Thyroid gland (tissue), 4 donors: ENCODE results near the gene DENND10. TPM values are rescaled to one million over a fixed set of nuclear protein-coding genes. Genes with fewer than 3 reads are reported as not detected.
"Not testable (repeated sequence)": the region's sequence is repeated elsewhere in the genome, so short reads cannot be mapped to it uniquely, and the experiment has no call there.

ENCODE experiments used
- DNase-seq, 2 donors: peaks; one replicate each; pipeline ENCODE4 v3.0.0-alpha.2; 2019
- H3K27ac ChIP-seq, 3 donors: fragments of 200-600 bp; sonication (generic); 1 replicate in 2 of 3; 2 replicates in 1 of 3; pipeline ENCODE4 v1.5.1; 2016 to 2019; ENCODE audit warnings: mild to moderate bottlenecking in 1 of 3, moderate library complexity in 1 of 3
- H3K27me3 ChIP-seq: fragments of 200-600 bp; sonication (generic); one replicate; pipeline ENCODE4 v1.5.1; 2019
- H3K36me3 ChIP-seq, 2 donors: fragments of 200-600 bp; sonication (generic); one replicate each; pipeline ENCODE4 v1.5.1; 2016 to 2019
- H3K4me1 ChIP-seq, 2 donors: fragments of 200-600 bp; sonication (generic); one replicate each; pipeline ENCODE4 v1.5.1; 2017 to 2019
- H3K4me3 ChIP-seq, 3 donors: fragments of 200-600 bp; sonication (generic); replicated peaks in 1 of 3; 1 replicate in 2 of 3; 2 replicates in 1 of 3; pipeline ENCODE4 v1.5.1; 2016; ENCODE audit warnings: mild to moderate bottlenecking in 1 of 3
- H3K9me3 ChIP-seq: fragments of 200-600 bp; sonication (generic); one replicate; pipeline ENCODE4 v1.5.1; 2017
- POLR2A ChIP-seq, 2 donors: fragments of 450-650 bp; IDR thresholded peaks; one replicate each; pipeline ENCODE4 v1.6.1; 2017; ENCODE audit warnings: antibody characterized with exemption in 2 of 2, mild to moderate bottlenecking in 2 of 2, moderate library complexity in 1 of 2
- WGBS, 2 donors: methylation state at CpG; one replicate each; pipeline ENCODE4 v1.1.5; 2017; 5-methylcytosine and 5-hydroxymethylcytosine counted together
- intact Hi-C: fragments of 100-400 bp; cut with DNase I; formaldehyde crosslinking; loops from one replicate; pipeline ENCODE4 v1.15.1; 2023
- total RNA-seq, 4 donors: library from RNA; depleted of rRNA; stranded (reverse); fragments of >200 nt; gene quantifications; one replicate each; pipeline ENCODE4 v1.2.3, GENCODE V29; 2016
- TF ChIP-seq, protein P1 (sequence below), 6 experiments: fragments of 200-600 bp in 3 of 6; fragments of 450-650 bp in 3 of 6; sonication (generic) in 3 of 6; IDR thresholded peaks; one replicate each; pipeline ENCODE4 v1.5.1; 2016 to 2019; ENCODE audit warnings: antibody characterized with exemption in 6 of 6, mild to moderate bottlenecking in 2 of 6, inconsistent platforms in 1 of 6, moderate library complexity in 1 of 6

DENND10 gene
- total RNA-seq, 4 donors from 2014 or later, result 46.4 to 55.3 (median 53.1) TPM

DNA sequence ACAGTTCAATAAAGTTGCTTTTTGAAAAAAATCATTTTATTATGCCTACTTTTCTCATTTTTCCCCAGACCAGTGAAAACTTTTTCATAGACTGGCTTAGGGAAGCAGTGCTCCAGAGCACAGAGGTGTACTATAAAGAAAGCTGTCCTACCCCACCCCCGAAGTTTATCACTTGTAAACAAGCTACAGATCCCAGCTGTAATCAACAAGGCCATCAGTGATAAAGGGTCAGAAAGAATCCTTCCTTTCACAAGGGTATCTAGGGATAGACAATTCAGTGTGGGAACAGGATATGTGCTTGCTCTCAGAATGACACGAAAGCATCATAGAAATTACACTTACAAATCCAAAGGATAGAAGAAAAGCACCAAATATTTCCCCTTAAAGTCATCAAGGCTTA is 70.2 kb downstream of the DENND10 start:
- intact Hi-C loops, result no loop called here
- H3K27ac ChIP-seq, result no peak overlapping the region
- DNase-seq, result no peak

DNA sequence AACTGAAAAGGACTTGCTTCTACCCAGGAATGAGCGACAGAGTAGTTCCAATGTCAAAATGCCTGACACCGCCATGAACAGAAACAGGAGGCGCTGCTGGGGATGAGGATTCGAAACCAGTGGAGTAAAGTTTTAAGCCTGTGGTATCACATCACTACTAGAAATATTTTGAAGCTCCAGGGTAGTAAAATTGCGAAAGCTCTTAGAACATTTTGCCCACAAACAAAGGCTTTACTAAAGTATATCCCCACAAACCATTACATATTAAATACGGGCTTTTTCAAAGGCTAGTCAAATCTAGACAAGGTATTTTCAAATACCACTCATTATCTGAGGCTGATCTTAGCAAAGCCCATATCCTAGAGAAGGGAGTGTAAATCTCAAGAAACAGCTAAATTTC is 72.3 kb downstream of the DENND10 start:
- Histone ChIP-seq H3K36me3 (peaks cover 23% of the 10 kb centered on the region in 2 donors), H3K9me3 (no peaks in the 10 kb centered on the region), H3K4me3 (no peak overlapping the region), H3K4me1 (peaks cover 21 to 22% of the 10 kb centered on the region in 2 donors), H3K27me3 (no peaks in the 10 kb centered on the region), H3K27ac (no peak overlapping the region)
- TF ChIP-seq, protein P1, sequence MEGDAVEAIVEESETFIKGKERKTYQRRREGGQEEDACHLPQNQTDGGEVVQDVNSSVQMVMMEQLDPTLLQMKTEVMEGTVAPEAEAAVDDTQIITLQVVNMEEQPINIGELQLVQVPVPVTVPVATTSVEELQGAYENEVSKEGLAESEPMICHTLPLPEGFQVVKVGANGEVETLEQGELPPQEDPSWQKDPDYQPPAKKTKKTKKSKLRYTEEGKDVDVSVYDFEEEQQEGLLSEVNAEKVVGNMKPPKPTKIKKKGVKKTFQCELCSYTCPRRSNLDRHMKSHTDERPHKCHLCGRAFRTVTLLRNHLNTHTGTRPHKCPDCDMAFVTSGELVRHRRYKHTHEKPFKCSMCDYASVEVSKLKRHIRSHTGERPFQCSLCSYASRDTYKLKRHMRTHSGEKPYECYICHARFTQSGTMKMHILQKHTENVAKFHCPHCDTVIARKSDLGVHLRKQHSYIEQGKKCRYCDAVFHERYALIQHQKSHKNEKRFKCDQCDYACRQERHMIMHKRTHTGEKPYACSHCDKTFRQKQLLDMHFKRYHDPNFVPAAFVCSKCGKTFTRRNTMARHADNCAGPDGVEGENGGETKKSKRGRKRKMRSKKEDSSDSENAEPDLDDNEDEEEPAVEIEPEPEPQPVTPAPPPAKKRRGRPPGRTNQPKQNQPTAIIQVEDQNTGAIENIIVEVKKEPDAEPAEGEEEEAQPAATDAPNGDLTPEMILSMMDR (IDR thresholded peaks at IDR 0.05), result no peak
- no peak for TF ChIP-seq POLR2A (IDR thresholded peaks at IDR 0.05)
- WGBS, 2 donors, result 96 to 98% methylated on average over 6 of the region's 6 CpGs
- intact Hi-C loops, result no loop called here
- no peak for DNase-seq

More for the DNA sequence above, 70.2 kb downstream of the DENND10 start:
- Histone ChIP-seq H3K27me3 (no peaks in the 10 kb centered on the region), H3K36me3 (peaks cover 33 to 44% of the 10 kb centered on the region in 2 donors), H3K4me3 (no peak overlapping the region), H3K4me1 (peaks cover 9 to 12% of the 10 kb centered on the region in 2 donors), H3K9me3 (no peaks in the 10 kb centered on the region)
- WGBS, 2 donors, result 72 to 79% methylated on average over 2 of the region's 2 CpGs
- TF ChIP-seq, protein P1 (IDR thresholded peaks at IDR 0.05), result no peak
- TF ChIP-seq POLR2A (IDR thresholded peaks at IDR 0.05), result no peak

GRCh38 chr10:119177708-119178371 is 73.9 kb downstream of the DENND10 start:
- no peaks in the 10 kb centered on the region for H3K9me3 ChIP-seq
- intact Hi-C loops, result no loop called here
- H3K4me1 ChIP-seq, result peaks cover 21 to 22% of the 10 kb centered on the region in 2 donors
- WGBS, 2 donors, result 23 to 24% methylated on average over 21 of the region's 21 CpGs
- no peak for DNase-seq
- no peak for TF ChIP-seq POLR2A (IDR thresholded peaks at IDR 0.05)
- TF ChIP-seq, protein P1 (IDR thresholded peaks at IDR 0.05), result no peak
- peak overlapping the region; percentile 29 to 68 (median 66) for H3K4me3 ChIP-seq
- H3K27ac ChIP-seq, result peak overlapping the region in 2 of 3 donors; percentile 87 to 88
- H3K36me3 ChIP-seq, result peaks cover 6 to 7% of the 10 kb centered on the region in 2 donors
- H3K27me3 ChIP-seq, result no peaks in the 10 kb centered on the region

GRCh38 chr10:119178372-119179119 is 74.6 kb downstream of the DENND10 start, which contains the start of gene PRDX3:
PRDX3 (minus strand) TSS chr10:119178812; CDS start chr10:119178790, 22 bp downstream.
- 0% methylated on average over 8 to 31 of the region's 45 CpGs for WGBS, 2 donors
- H3K27me3 ChIP-seq, result no peaks in the 10 kb centered on the region
- H3K27ac ChIP-seq, result peak within 1 kb of the TSS; percentile 87 to 91 (median 88)
- intact Hi-C loops, result no loop called here
- DNase-seq, result peak; percentile 95 to 96
- H3K4me1 ChIP-seq, result peaks cover 21 to 22% of the 10 kb centered on the region in 2 donors
- peak within 1 kb of the TSS; percentile 29 to 68 (median 66) for H3K4me3 ChIP-seq
- H3K9me3 ChIP-seq, result no peaks in the 10 kb centered on the region
- peaks cover 0 to 2% of the 10 kb centered on the region in 2 donors for H3K36me3 ChIP-seq
- TF ChIP-seq, protein P1 (IDR thresholded peaks at IDR 0.05), result peak in 1 of 6 experiments; percentile 9
- peak in 1 of 2 donors; percentile 79 for TF ChIP-seq POLR2A (IDR thresholded peaks at IDR 0.05)

DNA sequence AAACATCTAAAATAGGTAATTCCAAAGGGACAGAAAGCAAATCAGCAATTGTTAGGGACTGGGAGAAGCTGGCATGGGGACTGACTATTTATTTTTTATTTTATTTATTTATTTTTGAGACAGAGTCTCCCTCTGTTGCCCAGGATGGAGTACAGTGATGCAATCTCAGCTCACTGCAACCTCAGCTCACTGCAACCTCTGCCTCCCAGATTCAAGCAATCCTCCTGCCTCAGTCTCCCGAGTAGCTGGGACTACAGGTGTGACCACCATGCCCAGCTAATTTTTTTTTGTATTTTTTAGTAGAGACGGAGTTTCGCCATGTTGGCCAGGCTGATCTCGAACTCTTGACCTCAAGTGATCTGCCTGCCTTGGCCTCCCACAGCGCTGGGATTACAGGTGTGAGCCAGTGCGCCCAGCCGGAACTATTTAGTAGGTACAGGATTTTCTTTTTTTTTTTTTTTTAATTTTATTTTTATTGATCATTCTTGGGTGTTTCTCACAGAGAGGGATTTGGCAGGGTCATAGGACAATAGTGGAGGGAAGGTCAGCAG is 77.0 kb downstream of the DENND10 start:
- H3K36me3 ChIP-seq, H3K9me3 ChIP-seq, H3K27me3 ChIP-seq, intact Hi-C loops, H3K4me3 ChIP-seq: not testable (repeated sequence)
- WGBS, 2 donors, result 56 to 57% methylated on average over 7 of the region's 7 CpGs
- DNase-seq, result peak; percentile 39 to 44
- H3K27ac ChIP-seq, result peak overlapping the region in 2 of 3 donors; percentile 18 to 43
- H3K4me1 ChIP-seq, result peaks cover 21 to 22% of the 10 kb centered on the region in 2 donors
